ENCODE results near the gene INPP4B. TPM values are rescaled to one million over a fixed set of nuclear protein-coding genes. Genes with fewer than 3 reads are reported as not detected.

The INPP4B gene
- total RNA-seq, 2 experiments from 2014 or later, result not detected

GRCh38 chr4:142708231-142708630 is 137.9 kb downstream of the INPP4B start:
- intact Hi-C loops (cut with micrococcal nuclease; ENCODE audit: unreplicated experiment), result no loop called here
- Histone ChIP-seq H3K9me3 (ENCODE audit: low read length) (no peaks in the 10 kb centered on the region), H2AFZ (ENCODE audit: low read length) (no peak overlapping the region), H3K27ac (ENCODE audit: low read depth, low read length, poor library complexity, severe bottlenecking) (no peak overlapping the region), H3K9me2 (ENCODE audit: insufficient read depth, low read length) (no peaks in the 10 kb centered on the region), H3K36me3 (ENCODE audit: insufficient read depth, low read length) (no peaks in the 10 kb centered on the region), H4K20me1 (ENCODE audit: insufficient read depth, low read length) (no peaks in the 10 kb centered on the region), H3K4me2 (ENCODE audit: low read length) (no peak overlapping the region), H3K4me3 (ENCODE audit: low read depth, low read length, poor library complexity, severe bottlenecking) (no peak overlapping the region), H3K79me2 (ENCODE audit: insufficient read depth, low read depth, low read length) (no peaks in the 10 kb centered on the region), H3K4me1 (ENCODE audit: insufficient read depth, low read length, poor library complexity, severe bottlenecking) (no peaks in the 10 kb centered on the region)
- ChIA-PET CTCF (ENCODE audit: unreplicated experiment) (no interaction called here), POLR2A (no interaction called here)
- no TSS peak for BruUV-seq (replicated peaks)
- no peak for DNase-seq (ENCODE audit: low spot score)
- TF ChIP-seq CTCF (conservative IDR thresholded peaks at IDR 0.05; ENCODE audit: low read length) (no peak), EZH2phosphoT487 (IDR thresholded peaks at IDR 0.05; ENCODE audit: borderline replicate concordance, low read depth, low read length) (no peak)

GRCh38 chr4:142707401-142707800 is 138.7 kb downstream of the INPP4B start:
- Histone ChIP-seq H3K4me1 (ENCODE audit: insufficient read depth, low read length, poor library complexity, severe bottlenecking) (no peaks in the 10 kb centered on the region), H3K36me3 (ENCODE audit: insufficient read depth, low read length) (no peaks in the 10 kb centered on the region), H3K4me3 (ENCODE audit: low read depth, low read length, poor library complexity, severe bottlenecking) (no peak overlapping the region), H3K27ac (ENCODE audit: low read depth, low read length, poor library complexity, severe bottlenecking) (no peak overlapping the region), H4K20me1 (ENCODE audit: insufficient read depth, low read length) (no peaks in the 10 kb centered on the region), H2AFZ (ENCODE audit: low read length) (no peak overlapping the region), H3K9me3 (ENCODE audit: low read length) (no peaks in the 10 kb centered on the region), H3K79me2 (ENCODE audit: insufficient read depth, low read depth, low read length) (no peaks in the 10 kb centered on the region), H3K9me2 (ENCODE audit: insufficient read depth, low read length) (no peaks in the 10 kb centered on the region), H3K4me2 (ENCODE audit: low read length) (no peak overlapping the region)
- TF ChIP-seq EZH2phosphoT487 (IDR thresholded peaks at IDR 0.05; ENCODE audit: borderline replicate concordance, low read depth, low read length) (no peak), CTCF (conservative IDR thresholded peaks at IDR 0.05; ENCODE audit: low read length) (no peak)
- no peak for DNase-seq (ENCODE audit: low spot score)
- ChIA-PET POLR2A (interaction anchor here (0.6 to 1.1 kb wide), 2 partner anchors 17 to 153 kb away, joined by 3 read pairs; no protein-coding TSS in a partner anchor), CTCF (ENCODE audit: unreplicated experiment) (no interaction called here)
- no TSS peak for BruUV-seq (replicated peaks)
- intact Hi-C loops (cut with micrococcal nuclease; ENCODE audit: unreplicated experiment), result no loop called here

GRCh38 chr4:142706381-142706780 is 139.7 kb downstream of the INPP4B start:
- H3K4me1 ChIP-seq (ENCODE audit: insufficient read depth, low read length, poor library complexity, severe bottlenecking), result no peaks in the 10 kb centered on the region
- H3K36me3 ChIP-seq (ENCODE audit: insufficient read depth, low read length), result no peaks in the 10 kb centered on the region
- BruUV-seq (replicated peaks), result no TSS peak
- no peaks in the 10 kb centered on the region for H3K9me3 ChIP-seq (ENCODE audit: low read length)
- CTCF ChIA-PET (ENCODE audit: unreplicated experiment), result no interaction called here
- no peak for DNase-seq (ENCODE audit: low spot score)
- no peaks in the 10 kb centered on the region for H4K20me1 ChIP-seq (ENCODE audit: insufficient read depth, low read length)
- H3K4me2 ChIP-seq (ENCODE audit: low read length), result no peak overlapping the region
- H3K79me2 ChIP-seq (ENCODE audit: insufficient read depth, low read depth, low read length), result no peaks in the 10 kb centered on the region
- H2AFZ ChIP-seq (ENCODE audit: low read length), result no peak overlapping the region
- TF ChIP-seq EZH2phosphoT487 (IDR thresholded peaks at IDR 0.05; ENCODE audit: borderline replicate concordance, low read depth, low read length) (no peak), CTCF (conservative IDR thresholded peaks at IDR 0.05; ENCODE audit: low read length) (no peak)
- H3K4me3 ChIP-seq (ENCODE audit: low read depth, low read length, poor library complexity, severe bottlenecking), result no peak overlapping the region
- intact Hi-C loops (cut with micrococcal nuclease; ENCODE audit: unreplicated experiment), result no loop called here
- H3K9me2 ChIP-seq (ENCODE audit: insufficient read depth, low read length), result no peaks in the 10 kb centered on the region
- POLR2A ChIA-PET, result interaction anchor here (1.1 kb wide), 1 partner anchor 18 kb away, joined by 3 read pairs; no protein-coding TSS in a partner anchor
- H3K27ac ChIP-seq (ENCODE audit: low read depth, low read length, poor library complexity, severe bottlenecking), result no peak overlapping the region
